Gastrocnemius medialis (tissue), 4 donors: ENCODE results near the gene MEF2C. TPM values are rescaled to one million over a fixed set of nuclear protein-coding genes. Genes with fewer than 3 reads are reported as not detected.
"Not testable (repeated sequence)": the region's sequence is repeated elsewhere in the genome, so short reads cannot be mapped to it uniquely, and the experiment has no call there.

Experiments used
- ATAC-seq, 2 donors: fragments of 150-250 bp; one replicate each; pipeline ENCODE4 v1.9.1; 2016
- DNase-seq, 2 donors: peaks; one replicate each; pipeline ENCODE4 v3.0.0-alpha.2; 2019
- H3K27ac ChIP-seq, 4 donors: fragments of 200-600 bp; sonication (generic); 1 replicate in 1 of 4; 2 replicates in 3 of 4; pipeline ENCODE4 v1.5.1; 2016 to 2018; ENCODE audit warnings: mild to moderate bottlenecking in 2 of 4, moderate library complexity in 1 of 4
- H3K27me3 ChIP-seq, 3 donors: fragments of 200-600 bp; sonication (generic) in 2 of 3; 1 replicate in 1 of 3; 2 replicates in 2 of 3; pipeline versions ENCODE4 v1.5.1 to v1.6.0; 2016 to 2019; ENCODE audit warnings: mild to moderate bottlenecking in 1 of 3, moderate library complexity in 1 of 3
- H3K36me3 ChIP-seq, 2 donors: fragments of 200-600 bp; sonication (generic) in 1 of 2; one replicate each; pipeline ENCODE4 v1.5.1; 2017 to 2018
- H3K4me1 ChIP-seq, 2 donors: fragments of 200-600 bp; sonication (generic) in 1 of 2; one replicate each; pipeline ENCODE4 v1.5.1; 2016 to 2017; ENCODE audit warnings: mild to moderate bottlenecking in 2 of 2
- H3K4me3 ChIP-seq, 4 donors: fragments of 200-600 bp; sonication (generic) in 3 of 4; 1 replicate in 1 of 4; 2 replicates in 3 of 4; pipeline ENCODE4 v1.5.1; 2016 to 2019; ENCODE audit warnings: mild to moderate bottlenecking in 2 of 4
- H3K9me3 ChIP-seq, 3 donors: fragments of 200-600 bp; sonication (generic) in 2 of 3; 1 replicate in 1 of 3; 2 replicates in 2 of 3; pipeline ENCODE4 v1.5.1; 2016 to 2019
- POLR2A ChIP-seq, 2 donors: fragments of 450-650 bp; IDR thresholded peaks; one replicate each; pipeline ENCODE4 v1.6.1; 2017; ENCODE audit warnings: antibody characterized with exemption in 2 of 2, mild to moderate bottlenecking in 2 of 2, moderate library complexity in 2 of 2
- in situ Hi-C, 4 donors: fragments of 200-750 bp; cut with MboI; loops; one replicate each; pipeline versions ENCODE4 v1.15.0 to v1.8.0; 2017; ENCODE audit warnings: low sequenced_read_pairs in 4 of 4
- intact Hi-C: fragments of 100-400 bp; cut with DNase I; formaldehyde crosslinking; loops from one replicate; pipeline ENCODE4 v1.15.1; 2023; ENCODE audit warnings: low total_unique reads
- total RNA-seq, 4 donors: library from RNA; depleted of rRNA; stranded (reverse); fragments of >200 nt; gene quantifications; one replicate each; pipeline versions ENCODE4 v1.1.0 to v1.2.3, GENCODE V29; 2016
- TF ChIP-seq, protein P1 (sequence below), 5 experiments: fragments of 450-650 bp in 3 of 5; fragments of 200-600 bp in 2 of 5; sonication (generic) in 2 of 5; IDR thresholded peaks in 4 of 5; conservative IDR thresholded peaks in 1 of 5; 1 replicate in 4 of 5; 2 replicates in 1 of 5; pipeline ENCODE4 v1.5.1; 2016 to 2019; ENCODE audit warnings: antibody characterized with exemption in 5 of 5, mild to moderate bottlenecking in 3 of 5, moderate library complexity in 3 of 5

The MEF2C gene
- total RNA-seq, 4 donors from 2014 or later, result 63.8 to 192 (median 128) TPM

GRCh38 chr5:88803309-88803708, 79.7 kb downstream of the MEF2C start:
- H3K36me3 ChIP-seq, result peaks cover 0 to 43% of the 10 kb centered on the region in 2 donors

GRCh38 chr5:88799938-88800535, 82.9 kb downstream of the MEF2C start:
- intact Hi-C loops, result no loop called here
- peak overlapping the region; percentile 11 to 89 (median 35) for H3K27ac ChIP-seq
- H3K36me3 ChIP-seq, result peaks cover 0 to 46% of the 10 kb centered on the region in 2 donors
- no peaks in the 10 kb centered on the region for H3K9me3 ChIP-seq
- H3K4me3 ChIP-seq, result no peak overlapping the region
- in situ Hi-C loops, result no loop called here
- ATAC-seq (peak in 1 of 2 donors; percentile 33), DNase-seq (no peak)
- H3K27me3 ChIP-seq, result no peaks in the 10 kb centered on the region
- TF ChIP-seq POLR2A (IDR thresholded peaks at IDR 0.05), result no peak
- TF ChIP-seq, protein P1, sequence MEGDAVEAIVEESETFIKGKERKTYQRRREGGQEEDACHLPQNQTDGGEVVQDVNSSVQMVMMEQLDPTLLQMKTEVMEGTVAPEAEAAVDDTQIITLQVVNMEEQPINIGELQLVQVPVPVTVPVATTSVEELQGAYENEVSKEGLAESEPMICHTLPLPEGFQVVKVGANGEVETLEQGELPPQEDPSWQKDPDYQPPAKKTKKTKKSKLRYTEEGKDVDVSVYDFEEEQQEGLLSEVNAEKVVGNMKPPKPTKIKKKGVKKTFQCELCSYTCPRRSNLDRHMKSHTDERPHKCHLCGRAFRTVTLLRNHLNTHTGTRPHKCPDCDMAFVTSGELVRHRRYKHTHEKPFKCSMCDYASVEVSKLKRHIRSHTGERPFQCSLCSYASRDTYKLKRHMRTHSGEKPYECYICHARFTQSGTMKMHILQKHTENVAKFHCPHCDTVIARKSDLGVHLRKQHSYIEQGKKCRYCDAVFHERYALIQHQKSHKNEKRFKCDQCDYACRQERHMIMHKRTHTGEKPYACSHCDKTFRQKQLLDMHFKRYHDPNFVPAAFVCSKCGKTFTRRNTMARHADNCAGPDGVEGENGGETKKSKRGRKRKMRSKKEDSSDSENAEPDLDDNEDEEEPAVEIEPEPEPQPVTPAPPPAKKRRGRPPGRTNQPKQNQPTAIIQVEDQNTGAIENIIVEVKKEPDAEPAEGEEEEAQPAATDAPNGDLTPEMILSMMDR (IDR thresholded peaks at IDR 0.05 in 4 of 5, conservative IDR thresholded peaks at IDR 0.05 in 1 of 5), result no peak
- peaks cover 0 to 4% of the 10 kb centered on the region in 2 donors for H3K4me1 ChIP-seq

More at GRCh38 chr5:88803309-88803708, 79.7 kb downstream of the MEF2C start:
- no peaks in the 10 kb centered on the region for H3K27me3 ChIP-seq
- H3K9me3 ChIP-seq, result no peaks in the 10 kb centered on the region
- H3K4me3 ChIP-seq, result no peak overlapping the region
- intact Hi-C loops (no loop called here), in situ Hi-C loops (no loop called here)
- DNase-seq (no peak), ATAC-seq (no peak)
- H3K4me1 ChIP-seq, result peaks cover 0 to 9% of the 10 kb centered on the region in 2 donors
- TF ChIP-seq, protein P1 (IDR thresholded peaks at IDR 0.05 in 4 of 5, conservative IDR thresholded peaks at IDR 0.05 in 1 of 5), result no peak
- peak overlapping the region in 3 of 4 donors; percentile 16 to 89 (median 46) for H3K27ac ChIP-seq

DNA sequence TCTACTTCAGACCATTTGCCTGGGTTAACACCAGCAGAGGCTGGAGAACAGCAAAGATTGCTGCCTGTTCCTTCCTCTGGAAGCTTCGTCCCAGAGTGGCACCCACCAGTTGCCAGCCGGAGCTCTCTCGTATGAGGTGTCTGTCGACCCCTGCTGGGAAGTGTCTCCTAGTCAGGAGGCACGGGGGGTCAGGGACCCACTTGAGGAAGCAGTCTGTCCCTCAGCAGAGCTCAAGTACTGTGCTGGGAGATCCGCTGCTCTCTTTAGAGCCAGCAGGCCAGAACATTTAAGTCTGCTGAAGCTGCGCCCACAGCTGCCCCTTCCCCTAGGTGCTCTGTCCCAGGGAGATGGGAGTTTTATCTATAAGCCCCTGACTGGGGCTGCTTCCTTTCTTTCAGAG, 84.1 kb downstream of the MEF2C start:
- in situ Hi-C loops, H3K27me3 ChIP-seq, H3K4me1 ChIP-seq, ATAC-seq, intact Hi-C loops, H3K9me3 ChIP-seq, H3K4me3 ChIP-seq, DNase-seq: not testable (repeated sequence)
- H3K27ac ChIP-seq, result peak overlapping the region in 2 of 4 donors; percentile 24 to 49
- peaks cover 0 to 37% of the 10 kb centered on the region in 2 donors for H3K36me3 ChIP-seq

DNA sequence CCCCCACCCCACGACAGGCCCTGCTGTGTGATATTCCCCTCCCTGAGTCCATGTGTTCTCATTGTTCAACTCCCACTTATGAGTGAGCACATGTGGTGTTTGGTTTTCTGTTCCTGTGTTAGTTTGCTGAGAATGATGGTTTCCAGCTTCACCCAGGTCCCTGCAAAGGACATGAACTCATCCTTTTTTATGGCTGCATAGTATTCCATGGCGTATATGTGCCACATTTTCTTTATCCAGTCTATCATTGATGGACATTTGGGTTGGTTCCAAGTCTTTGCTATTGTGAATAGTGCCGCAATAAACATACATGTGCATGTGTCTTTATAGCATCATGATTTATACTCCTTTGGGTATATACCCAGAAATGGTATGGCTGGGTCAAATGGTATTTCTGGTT, 89.2 kb downstream of the MEF2C start:
- in situ Hi-C loops, result not testable (repeated sequence)

GRCh38 chr5:88792144-88792840, 90.7 kb downstream of the MEF2C start:
- H3K27ac ChIP-seq, result peak overlapping the region; percentile 42 to 88 (median 74)

More for the DNA sequence above, 89.2 kb downstream of the MEF2C start:
- H3K4me3 ChIP-seq, H3K9me3 ChIP-seq, intact Hi-C loops, H3K36me3 ChIP-seq, H3K27me3 ChIP-seq, DNase-seq, ATAC-seq: not testable (repeated sequence)
- peaks cover 0 to 11% of the 10 kb centered on the region in 2 donors for H3K4me1 ChIP-seq
- peak overlapping the region in 2 of 4 donors; percentile 59 to 88 for H3K27ac ChIP-seq

More at GRCh38 chr5:88792144-88792840, 90.7 kb downstream of the MEF2C start:
- intact Hi-C loops (no loop called here), in situ Hi-C loops (no loop called here)
- H3K4me1 ChIP-seq, result peaks cover 12 to 22% of the 10 kb centered on the region in 2 donors
- H3K4me3 ChIP-seq, result no peak overlapping the region
- peak; percentile 17 to 47 for ATAC-seq
- TF ChIP-seq POLR2A (IDR thresholded peaks at IDR 0.05), result no peak
- TF ChIP-seq, protein P1 (IDR thresholded peaks at IDR 0.05 in 4 of 5, conservative IDR thresholded peaks at IDR 0.05 in 1 of 5), result no peak
- no peak for DNase-seq
- H3K9me3 ChIP-seq, result no peaks in the 10 kb centered on the region
- no peaks in the 10 kb centered on the region for H3K27me3 ChIP-seq
- H3K36me3 ChIP-seq, result no peaks in the 10 kb centered on the region
